Ishikawa (cell line): ENCODE measurements around the gene PLD1.

Experiments
- EP300 ChIP-seq: IDR thresholded peaks from 2 replicates; pipeline ENCODE4 v1.6.1; 2012; ENCODE audit warnings: borderline replicate concordance
- RAD21 ChIP-seq: IDR thresholded peaks from 2 replicates; pipeline ENCODE4 v1.6.1; 2012; ENCODE audit warnings: low read depth
- TAF1 ChIP-seq: IDR thresholded peaks from 2 replicates; pipeline ENCODE4 v1.6.1; 2012; ENCODE audit warnings: low read depth, mild to moderate bottlenecking
- TCF12 ChIP-seq: IDR thresholded peaks from 2 replicates; pipeline ENCODE4 v1.6.1; 2012; ENCODE audit warnings: low read depth
- USF1 ChIP-seq: IDR thresholded peaks from 2 replicates; pipeline ENCODE4 v1.6.1; 2012

DNA sequence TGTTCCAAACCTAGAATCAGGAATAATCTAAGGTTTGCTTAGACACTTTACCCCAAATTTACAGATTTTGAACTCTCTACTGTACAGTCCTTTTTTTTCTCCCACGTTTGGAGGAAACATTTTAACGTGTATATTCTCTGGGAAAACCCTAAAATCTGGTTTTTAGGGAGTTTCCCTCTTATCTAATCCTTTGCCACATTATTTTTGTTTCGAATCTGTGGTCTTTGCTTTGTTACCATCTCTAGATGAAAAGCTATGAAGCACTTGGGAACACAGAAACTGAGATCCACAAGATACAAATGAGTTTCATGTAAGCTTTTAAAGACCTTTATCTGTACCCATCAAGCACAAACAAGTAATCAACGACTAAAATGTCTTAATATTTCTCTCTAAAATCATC, 41.3 kb downstream of the PLD1 start:
- TF ChIP-seq EP300 = no peak
- TF ChIP-seq USF1 = no peak
- TF ChIP-seq TAF1 = no peak
- TF ChIP-seq TCF12 = no peak
- no peak for TF ChIP-seq RAD21
